Progenitor cell of endocrine pancreas (in vitro differentiated cells): ENCODE measurements around the gene TMED4. TPM values are rescaled to one million over a fixed set of nuclear protein-coding genes. Genes with fewer than 3 reads are reported as not detected.
A peak's percentile ranks its signal among the peaks of the same experiment; 100 is the strongest.

Experiments
- DNase-seq: peaks from one replicate; pipeline ENCODE4 v3.0.0; 2021; ENCODE audit warnings: low spot score; ENCODE audit not compliant: unreplicated experiment
- H3K27ac Mint-ChIP-seq: 2 replicates; pipeline ENCODE4 v1.8.0; 2021; ENCODE audit warnings: mild to moderate bottlenecking, moderate library complexity, mixed read lengths
- H3K27me3 Mint-ChIP-seq: 2 replicates; pipeline ENCODE4 v1.8.0; 2021; ENCODE audit warnings: mixed read lengths
- H3K36me3 Mint-ChIP-seq: 2 replicates; pipeline ENCODE4 v1.8.0; 2022; ENCODE audit warnings: mixed read lengths; ENCODE audit not compliant: insufficient read depth
- H3K4me1 Mint-ChIP-seq: 2 replicates; pipeline ENCODE4 v1.8.0; 2021; ENCODE audit warnings: low read depth, mixed read lengths
- H3K4me3 Mint-ChIP-seq: 2 replicates; pipeline ENCODE4 v1.8.0; 2021; ENCODE audit warnings: low read depth, mild to moderate bottlenecking, moderate library complexity, mixed read lengths
- H3K9me3 Mint-ChIP-seq: 2 replicates; pipeline ENCODE4 v1.8.0; 2021; ENCODE audit warnings: low read depth, mixed read lengths
- CTCF ChIP-seq: fragments of 200-600 bp; sonication (generic); IDR thresholded peaks from one replicate; pipeline ENCODE4 v1.5.0; 2021; ENCODE audit warnings: antibody characterized with exemption, mild to moderate bottlenecking; ENCODE audit not compliant: unreplicated experiment
- total RNA-seq: library from RNA; stranded (reverse); gene quantifications from 2 replicates; pipeline ENCODE4 v1.2.1, GENCODE V29; 2021

The TMED4 gene
- total RNA-seq, 1 donor from 2014 or later = 119 TPM

GRCh38 chr7:44621034-44621749, 39.2 kb upstream of the TMED4 start:
- peaks cover 3% of the 10 kb centered on the region for H3K36me3 Mint-ChIP-seq
- no peak overlapping the region for H3K4me3 Mint-ChIP-seq
- TF ChIP-seq CTCF = no peak
- peaks cover 24% of the 10 kb centered on the region for H3K4me1 Mint-ChIP-seq
- no peak overlapping the region for H3K27ac Mint-ChIP-seq
- H3K9me3 Mint-ChIP-seq = no peaks in the 10 kb centered on the region
- no peak for DNase-seq
- no peaks in the 10 kb centered on the region for H3K27me3 Mint-ChIP-seq

GRCh38 chr7:44618753-44619152, 36.7 kb upstream of the TMED4 start:
- H3K27ac Mint-ChIP-seq = peak overlapping the region; percentile 67
- no peak for DNase-seq
- peaks cover 32% of the 10 kb centered on the region for H3K4me1 Mint-ChIP-seq
- H3K27me3 Mint-ChIP-seq = no peaks in the 10 kb centered on the region
- H3K36me3 Mint-ChIP-seq = peaks cover 4% of the 10 kb centered on the region
- H3K9me3 Mint-ChIP-seq = no peaks in the 10 kb centered on the region
- no peak overlapping the region for H3K4me3 Mint-ChIP-seq
- TF ChIP-seq CTCF = no peak

GRCh38 chr7:44618045-44618444, 36.0 kb upstream of the TMED4 start:
- Mint-ChIP-seq H3K4me3 (no peak overlapping the region), H3K27ac (peak overlapping the region; percentile 67), H3K9me3 (no peaks in the 10 kb centered on the region), H3K27me3 (no peaks in the 10 kb centered on the region), H3K4me1 (peaks cover 32% of the 10 kb centered on the region), H3K36me3 (peaks cover 4% of the 10 kb centered on the region)
- TF ChIP-seq CTCF = no peak
- DNase-seq = no peak

DNA sequence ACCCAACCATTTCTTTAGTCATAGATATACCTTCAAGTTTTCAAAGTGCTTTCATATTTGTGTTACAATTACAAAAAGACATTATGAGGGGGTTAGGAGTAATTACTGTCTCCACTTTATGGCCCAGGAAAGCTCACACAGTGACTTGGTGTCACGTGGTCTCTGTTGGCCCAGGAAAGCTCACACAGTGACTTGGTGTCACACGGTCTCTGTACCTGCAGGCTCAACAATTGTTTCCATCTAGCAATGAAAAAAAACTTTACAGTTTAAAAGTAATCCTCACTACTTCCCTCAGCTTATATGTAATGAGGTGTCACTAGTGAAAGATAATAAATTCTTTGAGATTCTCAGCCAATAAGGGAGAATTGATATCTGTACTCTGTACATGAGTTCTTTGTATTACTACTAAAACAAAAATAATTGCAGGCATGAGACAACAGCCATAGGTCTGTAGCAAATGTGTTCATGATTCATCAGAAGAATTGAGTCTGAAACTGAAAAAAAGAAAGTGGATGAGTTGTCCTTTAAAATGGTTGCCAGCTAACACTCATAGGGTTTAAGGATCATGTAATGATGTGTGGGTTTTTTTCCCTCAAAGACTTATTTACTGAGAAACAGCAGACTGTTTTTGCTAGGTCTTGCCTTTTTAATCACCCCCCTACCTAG, 35.3 kb upstream of the TMED4 start:
- no peak for DNase-seq
- Mint-ChIP-seq H3K9me3 (no peaks in the 10 kb centered on the region), H3K4me3 (no peak overlapping the region), H3K36me3 (peaks cover 4% of the 10 kb centered on the region), H3K27me3 (no peaks in the 10 kb centered on the region), H3K27ac (no peak overlapping the region), H3K4me1 (peaks cover 29% of the 10 kb centered on the region)
- no peak for TF ChIP-seq CTCF

DNA sequence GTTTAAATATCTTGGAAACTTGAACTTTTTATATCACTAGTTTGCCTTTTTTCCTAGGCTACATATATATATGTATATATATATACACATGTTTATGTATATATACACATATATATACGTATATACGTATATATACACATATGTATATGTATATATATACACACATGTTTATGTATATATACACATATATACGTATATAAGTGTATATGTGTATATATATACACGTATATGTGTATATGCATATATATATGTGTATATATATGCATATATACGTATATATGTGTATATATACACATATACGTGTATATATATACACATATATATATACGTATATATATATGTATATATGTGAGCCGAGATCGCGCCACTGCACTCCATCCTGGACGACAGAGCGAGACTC, 34.5 kb upstream of the TMED4 start:
- DNase-seq = no peak
- TF ChIP-seq CTCF = no peak
- peaks cover 27% of the 10 kb centered on the region for H3K4me1 Mint-ChIP-seq
- H3K9me3 Mint-ChIP-seq = no peaks in the 10 kb centered on the region
- no peak overlapping the region for H3K27ac Mint-ChIP-seq
- no peak overlapping the region for H3K4me3 Mint-ChIP-seq
- no peaks in the 10 kb centered on the region for H3K27me3 Mint-ChIP-seq
- peaks cover 4% of the 10 kb centered on the region for H3K36me3 Mint-ChIP-seq
